ENCODE measurements around the gene SF1. TPM values are rescaled to one million over a fixed set of nuclear protein-coding genes. Genes with fewer than 3 reads are reported as not detected.

SF1 gene
- total and polyA plus RNA-seq, 9 of the 15 experiments (the other 6 are each of a cell fraction or from before 2014, with no cell fraction given) = 13.1 to 334 (median 111) TPM

GRCh38 chr11:64754124-64754918, 24.0 kb downstream of the SF1 start (continued):
- TF ChIP-seq, protein P1, sequence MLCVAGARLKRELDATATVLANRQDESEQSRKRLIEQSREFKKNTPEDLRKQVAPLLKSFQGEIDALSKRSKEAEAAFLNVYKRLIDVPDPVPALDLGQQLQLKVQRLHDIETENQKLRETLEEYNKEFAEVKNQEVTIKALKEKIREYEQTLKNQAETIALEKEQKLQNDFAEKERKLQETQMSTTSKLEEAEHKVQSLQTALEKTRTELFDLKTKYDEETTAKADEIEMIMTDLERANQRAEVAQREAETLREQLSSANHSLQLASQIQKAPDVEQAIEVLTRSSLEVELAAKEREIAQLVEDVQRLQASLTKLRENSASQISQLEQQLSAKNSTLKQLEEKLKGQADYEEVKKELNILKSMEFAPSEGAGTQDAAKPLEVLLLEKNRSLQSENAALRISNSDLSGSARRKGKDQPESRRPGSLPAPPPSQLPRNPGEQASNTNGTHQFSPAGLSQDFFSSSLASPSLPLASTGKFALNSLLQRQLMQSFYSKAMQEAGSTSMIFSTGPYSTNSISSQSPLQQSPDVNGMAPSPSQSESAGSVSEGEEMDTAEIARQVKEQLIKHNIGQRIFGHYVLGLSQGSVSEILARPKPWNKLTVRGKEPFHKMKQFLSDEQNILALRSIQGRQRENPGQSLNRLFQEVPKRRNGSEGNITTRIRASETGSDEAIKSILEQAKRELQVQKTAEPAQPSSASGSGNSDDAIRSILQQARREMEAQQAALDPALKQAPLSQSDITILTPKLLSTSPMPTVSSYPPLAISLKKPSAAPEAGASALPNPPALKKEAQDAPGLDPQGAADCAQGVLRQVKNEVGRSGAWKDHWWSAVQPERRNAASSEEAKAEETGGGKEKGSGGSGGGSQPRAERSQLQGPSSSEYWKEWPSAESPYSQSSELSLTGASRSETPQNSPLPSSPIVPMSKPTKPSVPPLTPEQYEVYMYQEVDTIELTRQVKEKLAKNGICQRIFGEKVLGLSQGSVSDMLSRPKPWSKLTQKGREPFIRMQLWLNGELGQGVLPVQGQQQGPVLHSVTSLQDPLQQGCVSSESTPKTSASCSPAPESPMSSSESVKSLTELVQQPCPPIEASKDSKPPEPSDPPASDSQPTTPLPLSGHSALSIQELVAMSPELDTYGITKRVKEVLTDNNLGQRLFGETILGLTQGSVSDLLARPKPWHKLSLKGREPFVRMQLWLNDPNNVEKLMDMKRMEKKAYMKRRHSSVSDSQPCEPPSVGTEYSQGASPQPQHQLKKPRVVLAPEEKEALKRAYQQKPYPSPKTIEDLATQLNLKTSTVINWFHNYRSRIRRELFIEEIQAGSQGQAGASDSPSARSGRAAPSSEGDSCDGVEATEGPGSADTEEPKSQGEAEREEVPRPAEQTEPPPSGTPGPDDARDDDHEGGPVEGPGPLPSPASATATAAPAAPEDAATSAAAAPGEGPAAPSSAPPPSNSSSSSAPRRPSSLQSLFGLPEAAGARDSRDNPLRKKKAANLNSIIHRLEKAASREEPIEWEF (CRISPR knock-in tag; IDR thresholded peaks at IDR 0.05) = no peak
- TF ChIP-seq, protein P2, sequence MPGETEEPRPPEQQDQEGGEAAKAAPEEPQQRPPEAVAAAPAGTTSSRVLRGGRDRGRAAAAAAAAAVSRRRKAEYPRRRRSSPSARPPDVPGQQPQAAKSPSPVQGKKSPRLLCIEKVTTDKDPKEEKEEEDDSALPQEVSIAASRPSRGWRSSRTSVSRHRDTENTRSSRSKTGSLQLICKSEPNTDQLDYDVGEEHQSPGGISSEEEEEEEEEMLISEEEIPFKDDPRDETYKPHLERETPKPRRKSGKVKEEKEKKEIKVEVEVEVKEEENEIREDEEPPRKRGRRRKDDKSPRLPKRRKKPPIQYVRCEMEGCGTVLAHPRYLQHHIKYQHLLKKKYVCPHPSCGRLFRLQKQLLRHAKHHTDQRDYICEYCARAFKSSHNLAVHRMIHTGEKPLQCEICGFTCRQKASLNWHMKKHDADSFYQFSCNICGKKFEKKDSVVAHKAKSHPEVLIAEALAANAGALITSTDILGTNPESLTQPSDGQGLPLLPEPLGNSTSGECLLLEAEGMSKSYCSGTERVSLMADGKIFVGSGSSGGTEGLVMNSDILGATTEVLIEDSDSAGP (CRISPR knock-in tag; IDR thresholded peaks at IDR 0.05) = peak; percentile 19; the same call in 1 of the 2 replicates
- TF ChIP-seq RNF2 (IDR thresholded peaks at IDR 0.05) (no peak), NFIX (CRISPR knock-in tag; IDR thresholded peaks at IDR 0.05; ENCODE audit: low read depth) (no peak), PCBP2 (IDR thresholded peaks at IDR 0.05; ENCODE audit: low read depth, low read length, poor library complexity, severe bottlenecking) (no peak), HDAC8 (tag; IDR thresholded peaks at IDR 0.05) (no peak), SOX6 (IDR thresholded peaks at IDR 0.05) (no peak), HDAC2 (IDR thresholded peaks at IDR 0.05) (peak; percentile 73; the same call in 1 of the 2 replicates), ZZZ3 (IDR thresholded peaks at IDR 0.05) (no peak), CBFA2T3 (IDR thresholded peaks at IDR 0.05) (peak; percentile 44; the same call in 1 of the 2 replicates), ZNF134 (CRISPR knock-in tag; conservative IDR thresholded peaks at IDR 0.05) (no peak), ZSCAN32 (CRISPR knock-in tag; IDR thresholded peaks at IDR 0.05) (no peak), BRD9 (IDR thresholded peaks at IDR 0.05; ENCODE audit: low read depth, partially characterized antibody) (no peak), NR2C1 (IDR thresholded peaks at IDR 0.05) (no peak), NR2C1 (tag; IDR thresholded peaks at IDR 0.05) (0 out of 2 replicates have a peak, but pooled peaks have one; percentile 27), LCOR (CRISPR knock-in tag; IDR thresholded peaks at IDR 0.05) (peak; percentile 62; the same call in 1 of the 2 replicates), ZBTB12 (CRISPR knock-in tag; IDR thresholded peaks at IDR 0.05) (no peak), CXXC5 (CRISPR knock-in tag; IDR thresholded peaks at IDR 0.05) (peak; percentile 74)
- TF ChIP-seq, protein P3, sequence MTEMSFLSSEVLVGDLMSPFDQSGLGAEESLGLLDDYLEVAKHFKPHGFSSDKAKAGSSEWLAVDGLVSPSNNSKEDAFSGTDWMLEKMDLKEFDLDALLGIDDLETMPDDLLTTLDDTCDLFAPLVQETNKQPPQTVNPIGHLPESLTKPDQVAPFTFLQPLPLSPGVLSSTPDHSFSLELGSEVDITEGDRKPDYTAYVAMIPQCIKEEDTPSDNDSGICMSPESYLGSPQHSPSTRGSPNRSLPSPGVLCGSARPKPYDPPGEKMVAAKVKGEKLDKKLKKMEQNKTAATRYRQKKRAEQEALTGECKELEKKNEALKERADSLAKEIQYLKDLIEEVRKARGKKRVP (CRISPR knock-in tag; IDR thresholded peaks at IDR 0.05) = no peak

All from K562 (cell line).